Measurements from ENCODE around the gene GRK5.

GRCh38 chr10:119251315-119251708 lies 43.9 kb downstream of the GRK5 start:
- TF ChIP-seq, protein P1, sequence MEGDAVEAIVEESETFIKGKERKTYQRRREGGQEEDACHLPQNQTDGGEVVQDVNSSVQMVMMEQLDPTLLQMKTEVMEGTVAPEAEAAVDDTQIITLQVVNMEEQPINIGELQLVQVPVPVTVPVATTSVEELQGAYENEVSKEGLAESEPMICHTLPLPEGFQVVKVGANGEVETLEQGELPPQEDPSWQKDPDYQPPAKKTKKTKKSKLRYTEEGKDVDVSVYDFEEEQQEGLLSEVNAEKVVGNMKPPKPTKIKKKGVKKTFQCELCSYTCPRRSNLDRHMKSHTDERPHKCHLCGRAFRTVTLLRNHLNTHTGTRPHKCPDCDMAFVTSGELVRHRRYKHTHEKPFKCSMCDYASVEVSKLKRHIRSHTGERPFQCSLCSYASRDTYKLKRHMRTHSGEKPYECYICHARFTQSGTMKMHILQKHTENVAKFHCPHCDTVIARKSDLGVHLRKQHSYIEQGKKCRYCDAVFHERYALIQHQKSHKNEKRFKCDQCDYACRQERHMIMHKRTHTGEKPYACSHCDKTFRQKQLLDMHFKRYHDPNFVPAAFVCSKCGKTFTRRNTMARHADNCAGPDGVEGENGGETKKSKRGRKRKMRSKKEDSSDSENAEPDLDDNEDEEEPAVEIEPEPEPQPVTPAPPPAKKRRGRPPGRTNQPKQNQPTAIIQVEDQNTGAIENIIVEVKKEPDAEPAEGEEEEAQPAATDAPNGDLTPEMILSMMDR (IDR thresholded peaks at IDR 0.05), result no peak
- TF ChIP-seq SIN3A (IDR thresholded peaks at IDR 0.05; ENCODE audit: borderline replicate concordance, insufficient read depth, low read depth, low read length), result no peak
- TF ChIP-seq, protein P2, sequence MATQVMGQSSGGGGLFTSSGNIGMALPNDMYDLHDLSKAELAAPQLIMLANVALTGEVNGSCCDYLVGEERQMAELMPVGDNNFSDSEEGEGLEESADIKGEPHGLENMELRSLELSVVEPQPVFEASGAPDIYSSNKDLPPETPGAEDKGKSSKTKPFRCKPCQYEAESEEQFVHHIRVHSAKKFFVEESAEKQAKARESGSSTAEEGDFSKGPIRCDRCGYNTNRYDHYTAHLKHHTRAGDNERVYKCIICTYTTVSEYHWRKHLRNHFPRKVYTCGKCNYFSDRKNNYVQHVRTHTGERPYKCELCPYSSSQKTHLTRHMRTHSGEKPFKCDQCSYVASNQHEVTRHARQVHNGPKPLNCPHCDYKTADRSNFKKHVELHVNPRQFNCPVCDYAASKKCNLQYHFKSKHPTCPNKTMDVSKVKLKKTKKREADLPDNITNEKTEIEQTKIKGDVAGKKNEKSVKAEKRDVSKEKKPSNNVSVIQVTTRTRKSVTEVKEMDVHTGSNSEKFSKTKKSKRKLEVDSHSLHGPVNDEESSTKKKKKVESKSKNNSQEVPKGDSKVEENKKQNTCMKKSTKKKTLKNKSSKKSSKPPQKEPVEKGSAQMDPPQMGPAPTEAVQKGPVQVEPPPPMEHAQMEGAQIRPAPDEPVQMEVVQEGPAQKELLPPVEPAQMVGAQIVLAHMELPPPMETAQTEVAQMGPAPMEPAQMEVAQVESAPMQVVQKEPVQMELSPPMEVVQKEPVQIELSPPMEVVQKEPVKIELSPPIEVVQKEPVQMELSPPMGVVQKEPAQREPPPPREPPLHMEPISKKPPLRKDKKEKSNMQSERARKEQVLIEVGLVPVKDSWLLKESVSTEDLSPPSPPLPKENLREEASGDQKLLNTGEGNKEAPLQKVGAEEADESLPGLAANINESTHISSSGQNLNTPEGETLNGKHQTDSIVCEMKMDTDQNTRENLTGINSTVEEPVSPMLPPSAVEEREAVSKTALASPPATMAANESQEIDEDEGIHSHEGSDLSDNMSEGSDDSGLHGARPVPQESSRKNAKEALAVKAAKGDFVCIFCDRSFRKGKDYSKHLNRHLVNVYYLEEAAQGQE (IDR thresholded peaks at IDR 0.05; ENCODE audit: insufficient read depth in 1 of 2, low read depth in 2 of 2, low read length in 1 of 2), result no peak

All from Panc1 (cell line).